Mucosa of descending colon (tissue), 3 donors: ENCODE results near the gene PKN2. TPM values are rescaled to one million over a fixed set of nuclear protein-coding genes. Genes with fewer than 3 reads are reported as not detected.

Source experiments
- ATAC-seq: fragments of 200-7000 bp; cut with Tn5 transposase; one replicate; pipeline ENCODE4 v1.9.1; 2020; ENCODE audit warnings: mild to moderate bottlenecking, moderate library complexity
- DNase-seq, 3 donors: peaks; one replicate each; pipeline ENCODE4 v3.0.0-alpha.2; 2020
- H3K36me3 ChIP-seq: fragments of 200-600 bp; one replicate; pipeline ENCODE4 v1.8.0; 2021; ENCODE audit warnings: low read depth, mild to moderate bottlenecking
- H3K4me1 ChIP-seq: fragments of 200-600 bp; one replicate; pipeline ENCODE4 v1.8.0; 2021; ENCODE audit warnings: low read depth, mild to moderate bottlenecking
- H3K4me3 ChIP-seq: fragments of 200-600 bp; one replicate; pipeline ENCODE4 v1.8.0; 2021; ENCODE audit warnings: mild to moderate bottlenecking
- H3K9me3 ChIP-seq: fragments of 200-600 bp; one replicate; pipeline ENCODE4 v1.8.0; 2021; ENCODE audit warnings: mild to moderate bottlenecking
- CTCF ChIP-seq: fragments of 200-600 bp; IDR thresholded peaks from one replicate; pipeline ENCODE4 v1.8.0; 2022; ENCODE audit warnings: antibody characterized with exemption, mild to moderate bottlenecking
- intact Hi-C, 2 donors: fragments of 100-400 bp; cut with DNase I in 1 of 2; cut with micrococcal nuclease in 1 of 2; formaldehyde crosslinking; loops; one replicate each; pipeline versions ENCODE4 v1.11.0 to v1.11.1; 2022; cut with DNase I, micrococcal nuclease
- total RNA-seq, 3 donors: library from RNA; stranded (reverse); fragmentation: NEBNext Ultra II Directional in 2 of 3; extraction: Animal tissue kit (Norgen Biotek cat#: 25700) in 2 of 3; gene quantifications; one replicate each; pipeline versions ENCODE4 v1.2.1 to v1.2.4, GENCODE V29; 2021 to 2023
- donor health status: DM: no; HTN: no; CAD: no; lungs with moderate emphysema.
- donor health status: DM: no; HTN: no; CAD: no.
- donor health status: DM: no; HTN: yes; CAD: no.

Gene PKN2
- total RNA-seq, 3 donors from 2014 or later, result 54.6 to 81.9 (median 58.0) TPM

GRCh38 chr1:88744142-88744541 lies 60.1 kb downstream of the PKN2 start:
- intact Hi-C loops, result no loop called here
- no peak for TF ChIP-seq CTCF

GRCh38 chr1:88746916-88747315 lies 62.8 kb downstream of the PKN2 start:
- DNase-seq (no peak), ATAC-seq (no peak)
- Histone ChIP-seq H3K9me3 (no peaks in the 10 kb centered on the region), H3K36me3 (no peaks in the 10 kb centered on the region), H3K4me3 (no peak overlapping the region), H3K4me1 (no peaks in the 10 kb centered on the region)
- TF ChIP-seq CTCF, result no peak
- intact Hi-C loops, result no loop called here

More at GRCh38 chr1:88744142-88744541, 60.1 kb downstream of the PKN2 start:
- H3K4me1 ChIP-seq, result no peaks in the 10 kb centered on the region
- ATAC-seq (no peak), DNase-seq (no peak)
- H3K9me3 ChIP-seq, result no peaks in the 10 kb centered on the region
- no peak overlapping the region for H3K4me3 ChIP-seq
- H3K36me3 ChIP-seq, result no peaks in the 10 kb centered on the region

- DNase-seq, result no peak
- no peak for TF ChIP-seq CTCF
Measured at GRCh38 chr1:88751714-88752113, 67.6 kb downstream of the PKN2 start.

GRCh38 chr1:88753506-88753905 lies 69.4 kb downstream of the PKN2 start:
- intact Hi-C loops, result no loop called here
- DNase-seq (no peak), ATAC-seq (no peak)
- H3K4me3 ChIP-seq, result no peak overlapping the region
- no peaks in the 10 kb centered on the region for H3K36me3 ChIP-seq
- no peaks in the 10 kb centered on the region for H3K9me3 ChIP-seq
- H3K4me1 ChIP-seq, result no peaks in the 10 kb centered on the region
- no peak for TF ChIP-seq CTCF

More at GRCh38 chr1:88751714-88752113, 67.6 kb downstream of the PKN2 start:
- Histone ChIP-seq H3K36me3 (no peaks in the 10 kb centered on the region), H3K4me3 (no peak overlapping the region), H3K4me1 (no peaks in the 10 kb centered on the region), H3K9me3 (no peaks in the 10 kb centered on the region)
- intact Hi-C loops, result no loop called here
- no peak for ATAC-seq

- H3K4me1 ChIP-seq, result no peaks in the 10 kb centered on the region
- H3K9me3 ChIP-seq, result no peaks in the 10 kb centered on the region
- H3K4me3 ChIP-seq, result no peak overlapping the region
- H3K36me3 ChIP-seq, result no peaks in the 10 kb centered on the region
- ATAC-seq, result no peak
- intact Hi-C loops, result no loop called here
- DNase-seq, result no peak
- no peak for TF ChIP-seq CTCF
Measured at GRCh38 chr1:88763649-88764406, 79.8 kb downstream of the PKN2 start.
